ENCODE results near the gene MZT2A.
"Not testable (repeated sequence)": the region's sequence is repeated elsewhere in the genome, so short reads cannot be mapped to it uniquely, and the experiment has no call there.

GRCh38 chr2:131534965-131535364 lies 42.8 kb upstream of the MZT2A start:
- TF ChIP-seq CTCF, POLR2A (IDR thresholded peaks at IDR 0.05): not testable (repeated sequence)
